ENCODE data around the gene HECW1. TPM values are rescaled to one million over a fixed set of nuclear protein-coding genes. Genes with fewer than 3 reads are reported as not detected.

Gene HECW1
- total RNA-seq, 8 experiments from 2014 or later = 0.09 to 16.7 (median 10.6) TPM

DNA sequence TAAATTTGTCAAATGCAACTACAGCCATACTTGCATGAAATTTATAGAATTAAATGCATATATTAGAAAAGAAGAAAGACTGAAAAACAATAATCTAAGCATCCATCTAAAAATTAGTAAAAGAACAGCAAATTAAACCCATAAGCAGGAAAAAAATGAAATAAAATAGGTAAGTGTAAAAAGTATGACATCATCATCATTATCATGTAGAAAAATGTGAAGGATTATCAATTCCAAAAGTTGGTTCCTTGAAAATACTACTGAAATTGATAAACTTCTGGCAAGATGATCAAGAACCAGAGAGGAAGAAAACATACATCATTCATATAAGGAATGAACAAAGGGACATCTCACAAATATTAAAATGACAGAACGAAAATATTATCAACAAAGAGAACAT is 19.6 kb upstream of the HECW1 start:
- Histone ChIP-seq H3K4me3 (no peak overlapping the region), H3K4me1 (replicated peaks in 1 of 2) (no peaks in the 10 kb centered on the region), H3K27ac (no peak overlapping the region)
- WGBS, 10 experiments = 18 to 100% (median 59%) methylated on average over 1 of the region's 1 CpG; no CpG with 5 or more reads in 2 of the 10 experiments
- in situ Hi-C loops (cut with MboI; ENCODE audit: low pct_unique_long_range_greater_than_20kb in 2 of 9, low sequenced_read_pairs in 9 of 9, unreplicated experiment in 9 of 9) = no loop called here
- no peak for ATAC-seq (replicated peaks in 6 of 8)

DNA sequence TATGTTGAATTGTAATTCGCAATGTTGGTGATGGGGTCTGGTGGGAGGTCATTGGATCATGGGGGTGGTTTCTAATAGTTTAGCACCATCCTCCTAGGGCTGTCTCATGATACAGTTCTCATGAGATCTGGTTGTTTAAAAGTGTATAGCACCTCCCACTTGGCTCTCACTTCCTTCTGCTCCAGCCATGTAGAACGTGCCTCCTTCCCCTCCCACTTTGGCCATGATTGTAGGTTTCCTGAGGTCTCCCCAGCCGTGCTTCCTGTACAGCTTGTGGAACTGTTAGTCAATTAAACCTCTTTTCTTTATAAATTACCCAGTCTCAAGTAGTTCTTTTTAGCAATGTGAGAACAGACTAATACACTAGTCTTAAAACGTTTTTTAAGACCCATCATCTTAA is 15.6 kb upstream of the HECW1 start:
- in situ Hi-C loops (cut with MboI; ENCODE audit: low pct_unique_long_range_greater_than_20kb in 2 of 9, low sequenced_read_pairs in 9 of 9, unreplicated experiment in 9 of 9) = no loop called here
- WGBS, 10 experiments = 21 to 100% (median 60%) methylated on average over 1 to 4 of the region's 4 CpGs; no CpG with 5 or more reads in 1 of the 10 experiments
- no peak overlapping the region for H3K27ac ChIP-seq
- no peak overlapping the region for H3K4me3 ChIP-seq
- no peaks in the 10 kb centered on the region for H3K4me1 ChIP-seq (replicated peaks in 1 of 2)
- no peak for ATAC-seq (replicated peaks in 6 of 8)

GRCh38 chr7:43099750-43100149 is 12.7 kb upstream of the HECW1 start:
- no peak for ATAC-seq (replicated peaks in 6 of 8)
- no peak overlapping the region for H3K27ac ChIP-seq
- H3K4me1 ChIP-seq (replicated peaks in 1 of 2) = no peaks in the 10 kb centered on the region
- no peak overlapping the region for H3K4me3 ChIP-seq
- 33 to 100% (median 70%) methylated on average over 1 to 6 of the region's 6 CpGs; no CpG with 5 or more reads in 1 of the 10 experiments for WGBS, 10 experiments
- in situ Hi-C loops (cut with MboI; ENCODE audit: low pct_unique_long_range_greater_than_20kb in 2 of 9, low sequenced_read_pairs in 9 of 9, unreplicated experiment in 9 of 9) = loop anchor here in 2 of 9 experiments (10.0 to 25.0 kb wide), 2 partner anchors 155 to 162 kb away; partner anchors contain the start of genes MRPL32 (in 1 of the 2) and PSMA2 (in 1 of the 2)

GRCh38 chr7:43104874-43105520 is 7.5 kb upstream of the HECW1 start:
- peak in 3 of 8 experiments; percentile 19 to 37 (median 30) for ATAC-seq (replicated peaks in 6 of 8)
- in situ Hi-C loops (cut with MboI; ENCODE audit: low pct_unique_long_range_greater_than_20kb in 2 of 9, low sequenced_read_pairs in 9 of 9, unreplicated experiment in 9 of 9) = loop anchor here in 2 of 9 experiments (10.0 to 25.0 kb wide), 2 partner anchors 160 to 168 kb away; partner anchors contain the start of genes MRPL32 (in 1 of the 2) and PSMA2 (in 1 of the 2)
- 33 to 100% (median 80%) methylated on average over 1 of the region's 1 CpG; no CpG with 5 or more reads in 2 of the 10 experiments for WGBS, 10 experiments

GRCh38 chr7:43105521-43106120 is 6.8 kb upstream of the HECW1 start:
- Histone ChIP-seq H3K4me1 (replicated peaks in 1 of 2) (peaks cover 0 to 4% of the 10 kb centered on the region in 2 donors), H3K27ac (no peak overlapping the region), H3K4me3 (no peak overlapping the region)
- no peak for ATAC-seq (replicated peaks in 6 of 8)
- in situ Hi-C loops (cut with MboI; ENCODE audit: low pct_unique_long_range_greater_than_20kb in 2 of 9, low sequenced_read_pairs in 9 of 9, unreplicated experiment in 9 of 9) = loop anchor here in 2 of 9 experiments (10.0 to 25.0 kb wide), 2 partner anchors 161 to 168 kb away; partner anchors contain the start of genes MRPL32 (in 1 of the 2) and PSMA2 (in 1 of the 2)
- WGBS, 10 experiments = 93 to 100% (median 100%) methylated on average over 3 of the region's 3 CpGs; no CpG with 5 or more reads in 5 of the 10 experiments

More at GRCh38 chr7:43104874-43105520, 7.5 kb upstream of the HECW1 start:
- Histone ChIP-seq H3K4me1 (replicated peaks in 1 of 2) (peaks cover 0 to 4% of the 10 kb centered on the region in 2 donors), H3K4me3 (no peak overlapping the region), H3K27ac (no peak overlapping the region)

DNA sequence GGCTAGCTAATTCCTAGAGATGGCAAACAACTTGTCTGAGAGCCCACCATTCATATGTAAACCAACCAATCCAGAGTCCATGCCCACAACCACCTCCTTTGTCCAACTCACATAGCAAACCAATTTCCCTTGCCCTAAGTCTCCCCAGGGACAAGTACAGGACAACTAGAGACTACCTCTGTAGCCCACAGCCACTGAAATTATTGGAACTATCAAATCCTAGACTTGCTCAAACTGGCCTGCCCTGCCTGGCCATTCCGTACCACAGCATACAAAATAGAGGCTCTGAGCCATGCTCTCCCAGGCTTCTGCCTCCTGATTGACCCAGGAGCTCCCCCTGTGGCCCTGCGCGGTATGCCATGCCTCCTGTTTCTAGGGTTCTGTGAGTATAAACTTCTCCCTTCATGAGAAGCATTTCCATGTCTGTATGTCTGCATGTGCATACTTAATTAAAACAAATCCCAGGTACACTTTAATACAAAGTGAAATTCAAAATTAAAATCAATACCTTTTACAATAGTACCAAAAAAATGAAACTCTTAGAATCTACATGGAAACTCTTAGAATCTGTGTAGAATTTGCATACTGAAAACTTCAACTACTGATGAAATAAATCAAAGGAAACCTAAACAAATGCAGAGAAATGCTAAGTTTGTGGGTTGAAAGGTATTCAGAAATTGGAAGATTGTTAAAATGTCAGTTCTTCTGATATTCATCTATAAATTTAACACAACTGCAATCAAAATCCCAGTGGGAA is 4.0 kb upstream of the HECW1 start:
- no peak overlapping the region for H3K27ac ChIP-seq
- WGBS, 10 experiments = 0 to 67% (median 16%) methylated on average over 1 to 3 of the region's 3 CpGs; no CpG with 5 or more reads in 3 of the 10 experiments
- ATAC-seq (replicated peaks in 6 of 8) = peak; percentile 45 to 92 (median 55)
- H3K4me3 ChIP-seq = no peak overlapping the region
- in situ Hi-C loops (cut with MboI; ENCODE audit: low pct_unique_long_range_greater_than_20kb in 2 of 9, low sequenced_read_pairs in 9 of 9, unreplicated experiment in 9 of 9) = loop anchor here in 2 of 9 experiments (10.0 to 25.0 kb wide), 2 partner anchors 164 to 171 kb away; partner anchors contain the start of genes MRPL32 (in 1 of the 2) and PSMA2 (in 1 of the 2)
- peaks cover 0 to 9% of the 10 kb centered on the region in 2 donors for H3K4me1 ChIP-seq (replicated peaks in 1 of 2)

GRCh38 chr7:43110791-43111535 is 1.5 kb upstream of the HECW1 start:
- ATAC-seq (replicated peaks in 6 of 8) = no peak
- in situ Hi-C loops (cut with MboI; ENCODE audit: low pct_unique_long_range_greater_than_20kb in 2 of 9, low sequenced_read_pairs in 9 of 9, unreplicated experiment in 9 of 9) = loop anchor here in 1 of 9 experiments (25.0 kb wide), 1 partner anchor 174 kb away; the partner anchor contains the start of genes MRPL32 and PSMA2
- peaks cover 9 to 16% of the 10 kb centered on the region in 2 donors for H3K4me1 ChIP-seq (replicated peaks in 1 of 2)
- WGBS, 10 experiments = 0 to 91% (median 68%) methylated on average over 1 to 3 of the region's 3 CpGs; no CpG with 5 or more reads in 4 of the 10 experiments
- H3K4me3 ChIP-seq = no peak overlapping the region
- H3K27ac ChIP-seq = no peak overlapping the region

DNA sequence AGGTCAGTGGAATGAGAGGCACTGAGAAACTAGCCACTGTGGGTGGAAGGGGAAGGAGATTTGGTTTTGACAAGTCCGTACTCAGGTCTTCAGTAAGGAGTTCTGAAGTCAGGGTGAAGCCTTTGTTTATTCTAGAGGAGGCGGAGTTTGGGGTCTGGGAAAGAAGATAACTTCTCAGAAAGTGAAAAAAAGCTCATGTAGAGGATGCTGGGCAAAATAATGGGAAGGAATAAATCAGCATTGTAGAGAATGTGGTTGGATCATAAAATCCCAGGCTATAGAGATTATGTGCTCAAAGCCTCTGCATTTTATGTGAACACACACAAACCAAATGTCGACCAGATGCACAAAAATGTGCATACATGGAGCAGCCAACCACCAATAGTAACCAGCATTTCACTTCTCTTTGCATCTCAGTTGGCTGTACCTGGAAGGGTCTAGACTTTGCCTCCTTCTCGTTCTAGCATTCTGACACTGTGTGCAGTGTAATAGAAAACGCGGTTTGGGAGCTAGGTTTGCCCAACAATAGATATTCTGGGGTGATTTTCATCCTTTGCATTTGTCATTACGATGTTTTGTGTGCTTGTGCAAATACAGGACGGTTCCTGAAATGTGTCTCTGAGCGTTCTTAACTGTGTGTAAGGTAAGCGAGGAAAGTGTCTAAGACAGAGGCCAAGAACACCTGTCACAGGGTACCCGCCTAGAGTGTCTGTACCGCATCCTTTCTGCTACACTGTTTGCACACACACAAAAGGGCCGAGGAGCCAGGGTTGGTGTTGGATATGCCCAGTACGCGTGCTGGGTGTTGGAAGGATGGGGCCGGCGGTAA is 603 bp upstream of the HECW1 start:
- peak in 1 of 8 experiments; percentile 7 for ATAC-seq (replicated peaks in 6 of 8)
- peak overlapping the region; percentile 53 to 95 (median 73) for H3K4me3 ChIP-seq
- H3K4me1 ChIP-seq (replicated peaks in 1 of 2) = peaks cover 9 to 19% of the 10 kb centered on the region in 2 donors
- in situ Hi-C loops (cut with MboI; ENCODE audit: low pct_unique_long_range_greater_than_20kb in 2 of 9, low sequenced_read_pairs in 9 of 9, unreplicated experiment in 9 of 9) = loop anchor here in 1 of 9 experiments (25.0 kb wide), 1 partner anchor 175 kb away; the partner anchor contains the start of genes MRPL32 and PSMA2
- peak overlapping the region in 1 of 2 donors; percentile 96 for H3K27ac ChIP-seq
- WGBS, 10 experiments = 0 to 74% (median 28%) methylated on average over 1 to 16 of the region's 17 CpGs; no CpG with 5 or more reads in 1 of the 10 experiments

DNA sequence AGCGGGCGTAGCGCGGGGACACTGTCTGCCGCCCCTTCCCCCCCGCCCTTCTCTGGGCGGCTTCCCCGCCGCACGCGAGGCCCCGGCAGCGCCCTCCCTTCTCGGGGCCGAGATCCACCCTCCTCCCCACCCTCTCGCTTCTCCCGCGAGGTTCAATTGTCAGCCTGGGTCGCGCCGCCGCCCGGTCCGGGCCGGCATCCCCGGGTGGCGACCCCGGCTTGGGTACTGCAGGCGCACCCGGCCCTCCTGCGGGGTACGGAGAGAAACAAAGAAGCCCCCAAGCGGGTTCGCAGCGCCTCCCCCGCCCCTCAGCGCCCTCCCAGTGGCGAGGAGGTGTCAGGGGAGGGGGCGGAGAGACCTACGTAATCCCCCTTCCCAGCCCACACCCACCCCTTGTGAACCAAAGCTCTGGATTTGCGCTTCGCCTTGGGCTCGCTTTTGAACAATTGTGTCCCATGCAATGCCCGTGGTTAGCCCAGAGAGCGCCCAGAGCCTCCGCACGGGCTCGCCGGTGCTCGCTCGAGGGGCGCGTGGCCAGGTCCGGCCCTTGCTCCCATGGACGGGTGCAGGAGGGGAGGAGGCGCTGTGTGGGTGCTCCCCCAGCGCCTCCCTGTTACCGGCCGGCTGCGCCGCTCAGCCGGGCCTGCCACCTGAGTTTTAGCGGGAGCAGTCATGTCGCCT is 634 bp downstream of the HECW1 start:
- WGBS, 10 experiments = 3% methylated on average over 6 of the region's 64 CpGs; no CpG with 5 or more reads in 9 of the 10 experiments
- peak overlapping the region; percentile 53 to 95 (median 73) for H3K4me3 ChIP-seq
- peak overlapping the region; percentile 60 to 96 for H3K27ac ChIP-seq
- in situ Hi-C loops (cut with MboI; ENCODE audit: low pct_unique_long_range_greater_than_20kb in 2 of 9, low sequenced_read_pairs in 9 of 9, unreplicated experiment in 9 of 9) = loop anchor here in 1 of 9 experiments (25.0 kb wide), 1 partner anchor 176 kb away; the partner anchor contains the start of genes MRPL32 and PSMA2
- peak; percentile 56 to 83 (median 70) for ATAC-seq (replicated peaks in 6 of 8)
- H3K4me1 ChIP-seq (replicated peaks in 1 of 2) = peaks cover 7 to 22% of the 10 kb centered on the region in 2 donors

GRCh38 chr7:43113622-43114457 is 1.4 kb downstream of the HECW1 start:
- Histone ChIP-seq H3K4me1 (replicated peaks in 1 of 2) (peaks cover 5 to 29% of the 10 kb centered on the region in 2 donors), H3K4me3 (peak overlapping the region; percentile 53 to 95 (median 73)), H3K27ac (peak overlapping the region in 1 of 2 donors; percentile 96)
- peak in 5 of 8 experiments; percentile 1 to 10 (median 4) for ATAC-seq (replicated peaks in 6 of 8)
- in situ Hi-C loops (cut with MboI; ENCODE audit: low pct_unique_long_range_greater_than_20kb in 2 of 9, low sequenced_read_pairs in 9 of 9, unreplicated experiment in 9 of 9) = loop anchor here in 1 of 9 experiments (25.0 kb wide), 1 partner anchor 177 kb away; the partner anchor contains the start of genes MRPL32 and PSMA2
- 0 to 20% (median 4%) methylated on average over 2 to 10 of the region's 36 CpGs for WGBS, 10 experiments
